AG04449 (cell line): ENCODE data around the gene MARCHF3.

Source experiments
- CTCF ChIA-PET: fragments of 350-600 bp; formaldehyde crosslinking; extraction: SDS; loops from one replicate; lab custom pipeline; 2021; ENCODE audit warnings: antibody characterized with exemption; lab: Yijun Ruan, JAX
- POLR2A ChIA-PET: fragments of 400-600, 350-600 bp; formaldehyde crosslinking; extraction: SDS; loops from one replicate; lab custom pipeline; 2020; ENCODE audit warnings: antibody characterized with exemption, inconsistent platforms; lab: Yijun Ruan, JAX
- DNase-seq: peaks from one replicate; pipeline ENCODE4 v3.0.0-alpha.2; 2010; ENCODE audit warnings: low read depth, low spot score
- H3K4me3 ChIP-seq: 2 replicates; pipeline ENCODE4 v1.5.1; 2011; ENCODE audit warnings: low read depth, mild to moderate bottlenecking, control low read depth, low read length
- CTCF ChIP-seq: IDR thresholded peaks from one replicate; pipeline ENCODE4 v1.5.1; 2011; ENCODE audit warnings: mild to moderate bottlenecking, moderate library complexity, low read length, control low read depth, inconsistent platforms; ENCODE audit not compliant: insufficient read depth; ENCODE audit errors: missing control alignments

The MARCHF3 gene

GRCh38 chr5:127030259-127031146 lies at the start of gene MARCHF3:
TSS of gene MARCHF3 (minus strand) at chr5:127030558. CDS start at chr5:126918171, 112,387 bp downstream.
- DNase-seq: peak; percentile 64
- TF ChIP-seq CTCF: peak; percentile 49
- POLR2A ChIA-PET: no interaction called here
- CTCF ChIA-PET: interaction anchor here (1.0 to 1.7 kb wide), 9 partner anchors 10 to 193 kb away, joined by 3 to 4 read pairs (median 3); no protein-coding TSS in a partner anchor
- H3K4me3 ChIP-seq: peak within 1 kb of the TSS; percentile 94

GRCh38 chr5:127079994-127080491 lies 49.7 kb upstream of the MARCHF3 start:
- DNase-seq: no peak
- ChIA-PET POLR2A (no interaction called here), CTCF (no interaction called here)
- H3K4me3 ChIP-seq: no peak overlapping the region
- no peak for TF ChIP-seq CTCF

- DNase-seq: no peak
- TF ChIP-seq CTCF: no peak
- no peak overlapping the region for H3K4me3 ChIP-seq
- CTCF ChIA-PET: no interaction called here
- POLR2A ChIA-PET: interaction anchor here (1.2 kb wide), 1 partner anchor 11 kb away, joined by 3 read pairs; no protein-coding TSS in a partner anchor
These were observed 47.0 kb upstream of the MARCHF3 start for GRCh38 chr5:127077366-127077765.

GRCh38 chr5:127076315-127077129 lies 46.2 kb upstream of the MARCHF3 start:
- POLR2A ChIA-PET: interaction anchor here (1.2 kb wide), 1 partner anchor 12 kb away, joined by 3 read pairs; no protein-coding TSS in a partner anchor
- CTCF ChIA-PET: no interaction called here
- no peak overlapping the region for H3K4me3 ChIP-seq
- no peak for TF ChIP-seq CTCF
- no peak for DNase-seq

GRCh38 chr5:127074466-127074865 lies 44.1 kb upstream of the MARCHF3 start:
- DNase-seq: no peak
- POLR2A ChIA-PET: no interaction called here
- CTCF ChIA-PET: interaction anchor here (2.2 kb wide), 1 partner anchor 10 kb away, joined by 6 read pairs; no protein-coding TSS in a partner anchor
- no peak overlapping the region for H3K4me3 ChIP-seq
- TF ChIP-seq CTCF: no peak
